NCI-H526 treated with DMSO at 0.1 percent for 48 hours (cell line): Measurements from ENCODE around the gene ZC3HAV1.
"Not testable (repeated sequence)": the region's sequence is repeated elsewhere in the genome, so short reads cannot be mapped to it uniquely, and the experiment has no call there.

Experiments used
- DNase-seq: peaks from one replicate; lab custom pipeline; 2025; lab: John Stamatoyannopoulos, UW

ZC3HAV1 gene

DNA sequence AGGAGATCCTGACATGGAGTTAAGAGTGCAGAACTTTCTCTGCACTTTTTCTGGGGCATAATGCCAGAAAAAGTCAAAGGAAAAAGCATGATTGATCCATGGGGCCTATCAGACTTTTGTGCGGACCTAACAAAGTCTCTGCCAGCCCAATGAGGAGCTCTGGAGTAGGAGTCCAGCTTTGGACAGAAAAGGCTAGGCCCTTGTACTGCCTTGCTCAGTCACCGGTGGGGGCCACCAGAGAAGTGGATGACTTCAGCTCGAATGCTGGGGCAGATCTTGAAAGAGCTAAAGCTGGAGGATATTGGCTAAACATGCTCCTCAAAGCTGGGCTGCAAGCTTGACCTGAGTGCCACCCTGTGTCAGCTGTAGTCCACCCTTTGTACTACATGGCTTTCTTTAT, 2.8 kb upstream of the ZC3HAV1 start:
- DNase-seq, result no peak

GRCh38 chr7:139111811-139112301, 2.3 kb upstream of the ZC3HAV1 start:
- no peak for DNase-seq

DNA sequence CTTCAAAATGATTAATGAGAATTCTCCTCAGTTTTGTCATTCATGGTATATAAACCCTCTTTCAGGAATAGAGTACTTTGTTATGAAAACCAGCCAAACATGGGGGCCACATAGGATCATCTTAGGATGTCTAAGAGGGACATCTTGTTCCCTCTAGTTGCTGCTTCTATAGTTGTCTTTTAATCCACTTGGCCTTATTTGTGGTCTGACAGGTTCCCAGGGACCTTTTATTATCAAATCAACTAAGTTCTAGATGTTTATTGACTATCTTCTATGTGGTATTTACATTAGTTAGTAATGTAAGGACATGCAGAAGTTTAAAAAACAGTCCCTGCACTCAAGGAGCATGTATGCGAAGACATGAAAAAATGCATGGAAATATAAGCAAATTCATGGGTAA, 1.6 kb upstream of the ZC3HAV1 start:
- DNase-seq, result peak; percentile 24

DNA sequence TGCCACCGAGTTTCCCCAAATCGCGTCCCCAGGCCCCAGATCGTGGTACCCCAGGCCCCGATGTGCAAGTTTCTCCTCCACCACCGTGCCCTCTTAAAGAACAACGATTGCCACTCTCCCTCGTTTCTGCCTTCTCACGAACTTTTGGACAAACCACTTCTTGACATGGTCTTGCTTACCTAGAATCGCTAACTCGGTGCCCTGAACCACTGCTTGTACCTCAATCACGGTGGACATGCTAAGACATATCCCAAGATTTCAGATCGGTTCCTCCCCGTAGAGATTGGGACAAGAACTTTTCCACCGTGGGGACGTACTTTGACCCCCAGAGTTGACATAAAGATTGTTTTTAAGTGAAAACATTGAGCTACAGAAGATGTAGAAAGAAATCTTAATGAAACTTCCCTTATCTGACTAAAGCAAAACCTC, 477 bp upstream of the ZC3HAV1 start:
- DNase-seq, result no peak

DNA sequence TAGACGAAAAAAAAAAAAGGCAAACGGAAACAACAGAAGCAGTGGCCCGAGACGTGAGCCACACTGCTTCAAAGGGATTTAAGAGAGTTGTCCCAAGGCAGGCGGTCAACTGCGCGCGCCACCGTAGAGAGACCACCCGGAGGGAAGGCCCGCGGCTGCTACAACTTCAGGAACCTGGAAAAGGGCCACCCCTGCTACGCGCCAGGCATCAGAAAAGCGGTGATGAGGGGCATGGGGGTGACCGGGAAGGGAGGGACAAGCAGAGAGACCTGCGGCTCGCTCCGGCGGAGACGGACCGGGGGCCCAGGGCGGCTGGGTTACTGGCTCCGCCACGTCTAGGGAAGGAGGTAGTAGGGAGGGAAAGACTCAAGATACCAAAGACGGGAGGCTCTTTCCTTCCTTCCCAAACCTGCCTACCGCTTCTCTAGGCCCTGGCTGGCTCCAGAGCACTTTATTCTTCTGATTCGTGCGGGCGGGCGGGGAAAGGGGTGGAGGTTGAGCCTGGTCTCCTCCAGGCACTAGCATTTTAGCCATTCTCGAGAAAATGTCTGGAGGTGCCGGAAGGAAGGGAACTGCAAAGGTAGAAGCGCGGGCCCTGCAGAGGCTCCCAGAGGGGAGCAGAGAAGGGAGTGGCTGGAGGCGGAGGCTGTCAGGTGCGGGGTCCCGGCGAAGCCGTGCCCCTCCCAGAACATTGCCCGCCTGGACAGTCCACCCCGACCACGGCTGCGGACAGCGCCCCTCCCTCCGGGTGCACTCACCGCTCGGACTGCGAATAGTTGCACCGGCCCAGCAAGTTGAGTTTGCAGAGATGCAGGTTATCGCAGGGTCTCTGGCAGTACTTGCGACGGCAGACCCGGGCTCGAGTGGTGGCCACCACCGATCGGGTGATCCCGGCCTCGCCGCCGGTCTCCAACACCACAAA, 993 bp downstream of the ZC3HAV1 start:
- peak; percentile 66 for DNase-seq

DNA sequence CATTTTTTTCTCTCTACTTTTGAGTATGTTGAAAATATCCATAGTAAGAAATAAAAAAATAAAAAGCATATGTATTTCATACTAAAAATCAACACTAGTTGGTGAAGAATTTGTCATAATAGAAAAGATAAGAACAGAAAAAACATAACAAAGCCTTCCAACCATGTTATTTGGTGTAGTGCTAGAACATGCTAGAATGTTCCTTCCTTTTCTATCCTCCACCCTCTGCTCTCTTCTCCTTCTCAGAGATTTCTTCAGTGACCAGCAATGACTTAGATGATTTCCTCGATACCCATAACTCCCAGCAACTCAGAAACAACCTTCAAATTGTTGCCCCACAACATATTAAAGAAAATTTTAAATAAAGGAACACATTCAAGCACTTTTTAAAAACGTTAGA, 2.6 kb downstream of the ZC3HAV1 start:
- no peak for DNase-seq

- not testable (repeated sequence) for DNase-seq
Observed at GRCh38 chr7:139106227-139106626, 3.3 kb downstream of the ZC3HAV1 start.

DNA sequence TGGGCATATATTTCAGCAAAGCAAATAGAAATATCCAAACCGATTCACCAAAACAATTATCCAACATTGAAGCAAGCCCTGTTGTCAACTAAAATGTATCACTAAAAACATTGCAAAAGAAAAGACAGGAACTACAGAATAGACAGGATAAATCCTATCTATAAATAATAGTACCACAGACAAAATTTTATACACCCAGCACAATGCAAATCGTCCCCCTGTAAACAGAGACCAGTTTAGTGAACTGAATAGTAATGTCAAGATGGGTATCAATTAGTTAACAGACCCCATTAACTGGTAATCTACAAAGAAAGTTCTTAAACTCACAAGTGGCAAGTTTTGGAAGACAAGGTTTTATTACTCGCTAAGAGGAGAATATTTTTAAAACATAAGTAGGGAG, 4.0 kb downstream of the ZC3HAV1 start:
- DNase-seq, result no peak

GRCh38 chr7:139104091-139104450, 5.4 kb downstream of the ZC3HAV1 start:
- DNase-seq, result no peak

GRCh38 chr7:139103057-139103815, 6.3 kb downstream of the ZC3HAV1 start:
- no peak for DNase-seq

DNA sequence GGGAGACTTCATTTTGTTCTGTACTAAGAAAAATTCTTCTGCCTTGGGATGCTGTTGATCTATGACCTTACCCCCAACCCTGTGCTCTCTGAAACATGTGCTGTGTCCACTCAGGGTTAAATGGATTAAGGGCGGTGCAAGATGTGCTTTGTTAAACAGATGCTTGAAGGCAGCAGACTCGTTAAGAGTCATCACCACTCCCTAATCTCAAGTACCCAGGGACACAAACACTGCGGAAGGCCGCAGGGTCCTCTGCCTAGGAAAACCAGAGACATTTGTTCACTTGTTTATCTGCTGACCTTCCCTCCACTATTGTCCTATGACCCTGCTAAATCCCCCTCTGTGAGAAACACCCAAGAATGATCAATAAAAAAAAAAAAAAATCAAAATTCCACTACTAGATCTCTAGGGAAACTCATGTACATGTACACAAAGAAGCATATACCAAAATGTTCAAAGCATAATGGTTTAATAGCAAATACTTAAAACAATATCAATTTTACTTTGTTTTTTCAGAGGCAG, 7.8 kb downstream of the ZC3HAV1 start:
- DNase-seq, result not testable (repeated sequence)

GRCh38 chr7:139099172-139099947, 10.2 kb downstream of the ZC3HAV1 start:
- no peak for DNase-seq

- no peak for DNase-seq
Observed at GRCh38 chr7:139095194-139095659, 14.3 kb downstream of the ZC3HAV1 start.

GRCh38 chr7:139094596-139094995, 14.9 kb downstream of the ZC3HAV1 start:
- DNase-seq, result no peak

GRCh38 chr7:139094030-139094429, 15.5 kb downstream of the ZC3HAV1 start:
- no peak for DNase-seq

DNA sequence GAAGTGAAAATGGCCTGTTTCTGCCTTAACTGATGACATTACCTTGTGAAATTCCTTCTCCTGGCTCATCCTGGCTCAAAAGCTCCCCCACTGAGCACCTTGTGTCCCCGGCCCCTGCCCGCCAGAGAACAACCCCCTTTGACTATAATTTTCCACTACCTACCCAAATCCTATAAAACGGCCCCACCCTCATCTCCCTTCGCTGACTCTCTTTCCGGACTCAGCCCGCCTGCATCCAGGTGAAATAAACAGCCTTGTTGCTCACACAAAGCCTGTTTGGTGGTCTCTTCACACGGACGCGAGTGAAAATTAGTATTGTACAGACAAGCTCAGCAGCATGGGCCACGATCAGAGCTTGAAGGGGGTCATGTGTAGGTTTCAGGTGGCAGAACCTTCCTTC, 16.0 kb downstream of the ZC3HAV1 start:
- not testable (repeated sequence) for DNase-seq

DNA sequence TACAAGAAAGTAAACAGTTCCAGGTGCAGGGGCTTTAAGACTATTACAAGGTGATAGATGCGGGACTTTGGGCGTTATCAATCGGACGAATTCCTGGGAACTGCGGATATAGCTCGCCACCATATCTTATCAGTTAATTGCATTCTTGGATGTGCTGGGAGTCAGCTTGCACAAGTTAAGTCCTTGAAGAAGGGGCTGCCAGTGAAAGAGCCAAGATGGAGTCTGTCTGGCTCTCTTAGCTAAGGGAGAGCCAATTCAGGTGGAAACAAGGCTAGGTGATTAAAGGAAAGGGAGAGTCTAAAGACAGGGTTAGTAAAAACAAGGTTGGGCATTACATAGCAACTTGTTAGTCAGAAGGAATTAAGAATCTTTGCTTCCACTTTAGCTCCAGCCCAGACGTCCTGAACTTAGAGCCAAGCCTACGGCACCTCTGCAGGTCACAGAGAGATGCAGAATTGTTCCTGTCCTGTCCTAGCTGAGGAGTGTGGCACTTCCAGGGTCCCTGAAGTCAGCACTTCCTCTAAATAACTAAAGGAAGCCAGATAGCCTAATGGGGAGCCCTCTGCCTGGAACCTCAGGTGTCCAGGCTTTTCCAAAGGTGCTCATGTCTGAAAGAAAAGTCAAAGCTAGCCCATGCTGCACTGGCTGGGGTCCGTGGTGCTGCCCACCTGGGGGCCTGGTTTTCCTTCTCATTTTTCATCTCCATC, 17.3 kb downstream of the ZC3HAV1 start:
- DNase-seq, result no peak

GRCh38 chr7:139091677-139091996, 17.9 kb downstream of the ZC3HAV1 start:
- DNase-seq, result no peak

GRCh38 chr7:139089118-139089517, 20.4 kb downstream of the ZC3HAV1 start:
- DNase-seq, result no peak

DNA sequence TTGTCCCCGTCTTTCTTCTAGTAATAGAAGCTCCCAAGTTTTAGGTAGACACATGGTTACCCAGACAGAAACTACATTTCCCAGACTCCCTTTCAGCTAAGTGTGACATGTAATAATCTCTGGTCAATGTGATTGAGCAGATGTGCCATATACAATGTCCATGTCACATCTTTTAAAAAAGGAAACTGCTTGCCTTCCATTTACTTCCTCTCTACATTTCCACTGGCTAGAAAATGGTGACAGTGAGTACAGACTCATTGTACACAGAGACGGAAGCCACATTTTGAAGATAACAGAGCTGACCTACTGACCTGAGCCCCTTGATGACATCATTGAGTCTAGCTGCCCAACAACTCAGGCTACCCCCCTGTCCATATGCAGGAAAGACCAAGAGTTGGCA, 21.3 kb downstream of the ZC3HAV1 start:
- no peak for DNase-seq

DNA sequence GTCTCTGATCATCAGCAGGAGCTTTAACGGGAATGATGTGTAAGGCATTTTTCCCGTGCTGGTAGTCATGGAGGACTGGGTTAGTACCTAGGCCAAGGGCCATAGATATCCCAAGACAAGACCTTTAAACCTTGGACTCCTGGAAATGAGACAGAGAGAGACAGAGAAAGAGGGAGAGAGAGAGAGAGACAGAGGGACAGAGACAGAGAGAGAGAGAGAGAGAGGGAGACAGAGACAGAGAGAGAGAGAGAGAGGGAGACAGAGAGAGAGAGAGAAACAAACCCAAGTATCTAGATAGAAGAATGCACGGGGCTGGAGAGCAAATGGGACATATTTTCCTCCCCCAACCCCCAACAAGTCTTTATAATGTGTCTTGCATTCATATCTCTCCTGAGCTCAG, 22.3 kb downstream of the ZC3HAV1 start:
- DNase-seq, result no peak
